H1 (cell line): ENCODE measurements around the gene ADCY3. TPM values are rescaled to one million over a fixed set of nuclear protein-coding genes. Genes with fewer than 3 reads are reported as not detected.

Experiments
- CTCF ChIA-PET: fragments of 300-600 bp; sonication (Branson Sonifier 250); formaldehyde crosslinking; loops from one replicate; lab custom pipeline; 2021; ENCODE audit not compliant: partially characterized antibody; lab: Charles Lee
- POLR2A ChIA-PET: fragments of 300-600 bp; sonication (Branson Sonifier 250); formaldehyde crosslinking; loops from one replicate; lab custom pipeline; 2021; ENCODE audit warnings: inconsistent platforms; ENCODE audit not compliant: partially characterized antibody; lab: Charles Lee
- DNase-seq, 2 experiments: peaks; one replicate each; pipeline versions ENCODE4 v3.0.0 to v3.0.0-alpha.2; 2010 to 2022; ENCODE audit warnings: low spot score in 2 of 2, low read depth in 1 of 2, mixed read lengths in 1 of 2
- FAIRE-seq: peaks from 2 replicates; lab custom pipeline; 2011; peaks lifted over from hg19 to GRCh38; lab: Jason Lieb, UNC
- H2AFZ ChIP-seq: 2 replicates; pipeline ENCODE4 v1.8.1; 2012; ENCODE audit warnings: low read length, inconsistent platforms
- H2AK5ac ChIP-seq: 2 replicates; pipeline ENCODE4 v1.6.1; 2013; ENCODE audit warnings: low read depth, low read length
- H2BK120ac ChIP-seq: replicated peaks from 2 replicates; pipeline ENCODE3; 2013; ENCODE audit warnings: low read depth, low read length, inconsistent platforms
- H2BK12ac ChIP-seq: 2 replicates; pipeline ENCODE4 v1.6.1; 2013; ENCODE audit warnings: low read depth, low read length
- H2BK15ac ChIP-seq: 2 replicates; pipeline ENCODE4 v1.6.1; 2013; ENCODE audit warnings: low read length
- H2BK20ac ChIP-seq: 2 replicates; pipeline ENCODE4 v1.6.1; 2013; ENCODE audit warnings: low read length
- H2BK5ac ChIP-seq: 2 replicates; pipeline ENCODE4 v1.6.1; 2013; ENCODE audit warnings: low read depth, low read length
- H3K14ac ChIP-seq: 2 replicates; pipeline ENCODE4 v1.6.1; 2013; ENCODE audit warnings: inconsistent platforms; ENCODE audit not compliant: insufficient read length
- H3K18ac ChIP-seq: 2 replicates; pipeline ENCODE4 v1.6.1; 2013; ENCODE audit warnings: low read length; ENCODE audit errors: extremely low read depth
- H3K23ac ChIP-seq: 2 replicates; pipeline ENCODE4 v1.6.1; 2013; ENCODE audit warnings: inconsistent platforms; ENCODE audit not compliant: insufficient read length
- H3K23me2 ChIP-seq: 2 replicates; pipeline ENCODE4 v1.6.1; 2013; ENCODE audit warnings: low read depth, low read length
- H3K27ac ChIP-seq: 2 replicates; pipeline ENCODE4 v1.6.1; 2011; ENCODE audit warnings: low read depth, low read length, inconsistent platforms
- H3K27me3 ChIP-seq, 4 experiments: replicated peaks in 1 of 4; 1 replicate in 1 of 4; 2 replicates in 3 of 4; pipeline versions ENCODE4 v1.6.1 to v1.8.1; 2011 to 2013; ENCODE audit warnings: low read length in 3 of 4, mild to moderate bottlenecking in 3 of 4, inconsistent platforms in 2 of 4, mixed read lengths in 2 of 4, moderate library complexity in 1 of 4; ENCODE audit not compliant: control insufficient read depth in 3 of 4, insufficient read depth in 3 of 4; ENCODE audit errors: extremely low read depth in 1 of 4
- H3K36me3 ChIP-seq, 4 experiments: 2 replicates each; pipeline versions ENCODE4 v1.6.1 to v1.8.1; 2011 to 2013; ENCODE audit warnings: mild to moderate bottlenecking in 4 of 4, low read length in 3 of 4, moderate library complexity in 2 of 4, control low read depth in 1 of 4, inconsistent platforms in 1 of 4; ENCODE audit not compliant: insufficient read depth in 4 of 4, control insufficient read depth in 2 of 4
- H3K4ac ChIP-seq: replicated peaks from 2 replicates; pipeline ENCODE3; 2013; ENCODE audit warnings: low read length, low read depth, mixed read lengths, inconsistent platforms; ENCODE audit not compliant: insufficient read length
- H3K4me1 ChIP-seq, 4 experiments: replicated peaks in 1 of 4; 1 replicate in 1 of 4; 2 replicates in 3 of 4; pipeline versions ENCODE4 v1.6.1 to v1.8.1; 2011 to 2013; ENCODE audit warnings: low read length in 3 of 4, inconsistent platforms in 2 of 4, mixed read lengths in 1 of 4; ENCODE audit not compliant: insufficient read depth in 4 of 4, control insufficient read depth in 3 of 4
- H3K4me2 ChIP-seq, 2 experiments: 2 replicates each; pipeline versions ENCODE4 v1.6.1 to v1.8.1; 2011 to 2013; ENCODE audit warnings: low read depth in 2 of 2, low read length in 2 of 2, control low read depth in 1 of 2, inconsistent platforms in 1 of 2, mild to moderate bottlenecking in 1 of 2; ENCODE audit not compliant: insufficient read depth in 1 of 2
- H3K4me3 ChIP-seq, 4 experiments: fragments of 200-600, 300-600 bp in 1 of 4; sonication (generic), shearing (Covaris generic), sonication (Bioruptor Twin) in 1 of 4; 2 replicates each; pipeline versions ENCODE4 v1.5.1 to v1.8.1; 2011 to 2016; ENCODE audit warnings: low read length in 4 of 4, low read depth in 3 of 4, control low read depth in 2 of 4, inconsistent platforms in 2 of 4, mild to moderate bottlenecking in 2 of 4, mixed read lengths in 1 of 4, moderate library complexity in 1 of 4; ENCODE audit not compliant: insufficient read depth in 2 of 4; ENCODE audit errors: extremely low read depth in 1 of 4
- H3K56ac ChIP-seq: replicated peaks from 2 replicates; pipeline ENCODE3; 2013; ENCODE audit warnings: low read depth, mild to moderate bottlenecking, mixed read lengths, low read length, inconsistent platforms; ENCODE audit not compliant: insufficient read length
- H3K79me1 ChIP-seq: 2 replicates; pipeline ENCODE4 v1.6.1; 2013; ENCODE audit warnings: low read depth, low read length, control low read depth
- H3K79me2 ChIP-seq, 2 experiments: 2 replicates each; pipeline versions ENCODE4 v1.6.1 to v1.8.1; 2012 to 2013; ENCODE audit warnings: low read length in 2 of 2, mild to moderate bottlenecking in 2 of 2, inconsistent platforms in 1 of 2; ENCODE audit not compliant: insufficient read depth in 2 of 2, control insufficient read depth in 1 of 2
- H3K9ac ChIP-seq, 4 experiments: replicated peaks in 1 of 4; 1 replicate in 1 of 4; 2 replicates in 3 of 4; pipeline versions ENCODE4 v1.6.1 to v1.8.1; 2011 to 2013; ENCODE audit warnings: low read depth in 3 of 4, low read length in 3 of 4, control low read depth in 2 of 4, mild to moderate bottlenecking in 2 of 4, moderate library complexity in 2 of 4, inconsistent platforms in 1 of 4; ENCODE audit errors: extremely low read depth in 1 of 4
- H3K9me3 ChIP-seq, 2 experiments: 2 replicates each; pipeline versions ENCODE4 v1.6.1 to v1.8.1; 2012 to 2013; ENCODE audit warnings: mild to moderate bottlenecking in 2 of 2, moderate library complexity in 2 of 2, control low read depth in 1 of 2, inconsistent platforms in 1 of 2, low read depth in 1 of 2, low read length in 1 of 2, mixed read lengths in 1 of 2; ENCODE audit not compliant: insufficient read depth in 2 of 2
- H4K20me1 ChIP-seq, 2 experiments: replicated peaks in 1 of 2; 2 replicates each; pipeline versions ENCODE3 to v1.8.1; 2011 to 2013; ENCODE audit warnings: inconsistent platforms in 2 of 2, low read length in 2 of 2, mild to moderate bottlenecking in 1 of 2; ENCODE audit not compliant: insufficient read depth in 2 of 2, control insufficient read depth in 1 of 2
- H4K5ac ChIP-seq: 2 replicates; pipeline ENCODE4 v1.6.1; 2013; ENCODE audit warnings: low read length, low read depth, mixed read lengths, inconsistent platforms; ENCODE audit not compliant: insufficient read length
- H4K8ac ChIP-seq: 2 replicates; pipeline ENCODE4 v1.8.0; 2013; ENCODE audit warnings: mild to moderate bottlenecking, moderate library complexity, low read length, inconsistent platforms; ENCODE audit not compliant: insufficient read depth; ENCODE audit errors: extremely low read depth
- H4K91ac ChIP-seq: replicated peaks from 2 replicates; pipeline ENCODE3; 2013; ENCODE audit warnings: low read length, mixed read lengths, inconsistent platforms; ENCODE audit not compliant: insufficient read length
- EP300 ChIP-seq, 2 experiments: IDR thresholded peaks; 1 replicate in 1 of 2; 2 replicates in 1 of 2; pipeline ENCODE4 v1.6.1; 2011 to 2012; ENCODE audit warnings: low read depth in 2 of 2, low read length in 2 of 2, mild to moderate bottlenecking in 2 of 2, borderline replicate concordance in 1 of 2, inconsistent platforms in 1 of 2, moderate library complexity in 1 of 2
- POLR2AphosphoS5 ChIP-seq: IDR thresholded peaks from 2 replicates; pipeline ENCODE4 v1.6.1; 2011; ENCODE audit warnings: low read depth, low read length
- SP1 ChIP-seq: IDR thresholded peaks from 2 replicates; pipeline ENCODE4 v1.6.1; 2011; ENCODE audit warnings: low read depth, low read length
- TBP ChIP-seq: IDR thresholded peaks from 2 replicates; pipeline ENCODE4 v1.6.1; 2011; ENCODE audit warnings: low read depth, low read length, improper control_type of control experiment
- WGBS, 2 experiments: shearing (Covaris generic) in 1 of 2; methylation state at CpG; one replicate each; pipeline versions ENCODE4 v1.1.6 to v1.1.7; 2013 to 2015; ENCODE audit warnings: low lambda C conversion rate in 2 of 2, mixed read lengths in 2 of 2, inconsistent platforms in 1 of 2, low coverage in 1 of 2, missing lambda C conversion rate in 1 of 2; ENCODE audit not compliant: insufficient replicate concordance in 2 of 2, insufficient coverage in 1 of 2, insufficient read length in 1 of 2; ENCODE audit errors: extremely low coverage in 1 of 2, missing lambda C conversion rate in 1 of 2; 5-methylcytosine and 5-hydroxymethylcytosine counted together
- polyA plus RNA-seq, 7 experiments: library from polyadenylated mRNA; depleted of rRNA in 3 of 7; stranded (reverse) in 5 of 7; unstranded in 2 of 7; fragments of >200 nt in 5 of 7; fragments of 200-250 nt in 2 of 7; gene quantifications; 1 replicate in 5 of 7; 2 replicates in 1 of 7; 4 replicates in 1 of 7; pipeline versions ENCODE4 v1.2.1 to v1.2.3, GENCODE V29; 2011 to 2013; ENCODE audit warnings: missing spikeins in 2 of 7, mixed read lengths in 2 of 7
- total RNA-seq: library from RNA; stranded (reverse); fragmentation: NEBNext Ultra II Directional; extraction: Animal tissue kit (Norgen Biotek cat#: 25700); gene quantifications from 2 replicates; pipeline ENCODE4 v1.2.1, GENCODE V29; 2021

The ADCY3 gene
- total and polyA plus RNA-seq, 2 of the 8 experiments (the other 6 are each of a cell fraction or from before 2014, with no cell fraction given) = 45.1 to 52.9 TPM

DNA sequence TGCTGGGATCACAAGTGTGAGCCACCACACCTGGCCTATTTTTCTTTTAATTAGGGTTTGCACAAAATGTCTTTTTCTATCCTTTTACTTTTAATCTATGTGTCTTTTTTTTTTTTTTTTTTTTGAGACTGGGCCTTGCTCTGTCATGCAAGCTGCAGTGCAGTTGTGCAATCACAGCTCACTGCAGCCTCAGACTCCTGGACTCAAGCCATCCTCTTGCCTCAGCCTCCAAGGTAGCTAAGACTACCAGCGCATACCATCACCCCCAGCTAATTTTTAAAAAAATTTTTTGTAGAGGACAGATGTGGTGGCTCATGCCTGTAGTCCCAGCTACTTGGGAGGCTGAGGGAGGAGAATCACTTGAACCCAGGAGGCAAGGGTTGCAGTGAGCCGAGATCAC is 27.1 kb downstream of the ADCY3 start:
- no peak overlapping the region for H2BK5ac ChIP-seq
- no peak for DNase-seq
- no peak overlapping the region for H2BK15ac ChIP-seq
- FAIRE-seq = no peak
- no peak overlapping the region for H2BK12ac ChIP-seq
- no peak overlapping the region for H3K9ac ChIP-seq
- no peaks in the 10 kb centered on the region for H3K27me3 ChIP-seq
- H2BK20ac ChIP-seq = no peak overlapping the region
- no peak overlapping the region for H2AK5ac ChIP-seq
- no peak overlapping the region for H3K4ac ChIP-seq
- ChIA-PET CTCF (no interaction called here), POLR2A (no interaction called here)
- peaks cover 0 to 3% (median 1%) of the 10 kb centered on the region in 4 experiments; a peak in 2 of 8 replicates for H3K36me3 ChIP-seq
- no peak overlapping the region for H4K5ac ChIP-seq
- H2AFZ ChIP-seq = no peak overlapping the region
- H3K23ac ChIP-seq = no peak overlapping the region
- 90% methylated on average over 2 of the region's 2 CpGs; no CpG with 5 or more reads in 1 of the 2 experiments for WGBS, 2 experiments
- H4K91ac ChIP-seq = no peak overlapping the region
- H3K18ac ChIP-seq = no peak overlapping the region
- H3K9me3 ChIP-seq = peaks cover 9 to 13% of the 10 kb centered on the region in 2 experiments; a peak in 3 of 4 replicates
- peaks cover 3% of the 10 kb centered on the region; the same call in 1 of the 2 replicates for H3K79me1 ChIP-seq
- H4K20me1 ChIP-seq = no peaks in the 10 kb centered on the region
- H2BK120ac ChIP-seq = no peak overlapping the region
- no peak overlapping the region for H3K4me2 ChIP-seq
- no peaks in the 10 kb centered on the region for H3K4me1 ChIP-seq
- H3K56ac ChIP-seq = no peak overlapping the region
- H3K4me3 ChIP-seq = no peak overlapping the region
- no peak overlapping the region for H3K14ac ChIP-seq
- no peaks in the 10 kb centered on the region for H3K79me2 ChIP-seq
- no peaks in the 10 kb centered on the region for H3K23me2 ChIP-seq
- H4K8ac ChIP-seq = no peak overlapping the region
- no peak overlapping the region for H3K27ac ChIP-seq
- TF ChIP-seq POLR2AphosphoS5 = no peak
- no peak for TF ChIP-seq EP300 (IDR thresholded peaks at IDR 0.05; ENCODE audit: borderline replicate concordance in 1 of 2, low read depth in 2 of 2, low read length in 2 of 2)
- TF ChIP-seq TBP = no peak
- TF ChIP-seq SP1 = no peak
